Measurements from ENCODE around the gene ANKRD10. TPM values are rescaled to one million over a fixed set of nuclear protein-coding genes. Genes with fewer than 3 reads are reported as not detected.
"Not testable (repeated sequence)": the region's sequence is repeated elsewhere in the genome, so short reads cannot be mapped to it uniquely, and the experiment has no call there.

The ANKRD10 gene
- total RNA-seq, 1 donor from 2014 or later = 54.9 TPM

DNA sequence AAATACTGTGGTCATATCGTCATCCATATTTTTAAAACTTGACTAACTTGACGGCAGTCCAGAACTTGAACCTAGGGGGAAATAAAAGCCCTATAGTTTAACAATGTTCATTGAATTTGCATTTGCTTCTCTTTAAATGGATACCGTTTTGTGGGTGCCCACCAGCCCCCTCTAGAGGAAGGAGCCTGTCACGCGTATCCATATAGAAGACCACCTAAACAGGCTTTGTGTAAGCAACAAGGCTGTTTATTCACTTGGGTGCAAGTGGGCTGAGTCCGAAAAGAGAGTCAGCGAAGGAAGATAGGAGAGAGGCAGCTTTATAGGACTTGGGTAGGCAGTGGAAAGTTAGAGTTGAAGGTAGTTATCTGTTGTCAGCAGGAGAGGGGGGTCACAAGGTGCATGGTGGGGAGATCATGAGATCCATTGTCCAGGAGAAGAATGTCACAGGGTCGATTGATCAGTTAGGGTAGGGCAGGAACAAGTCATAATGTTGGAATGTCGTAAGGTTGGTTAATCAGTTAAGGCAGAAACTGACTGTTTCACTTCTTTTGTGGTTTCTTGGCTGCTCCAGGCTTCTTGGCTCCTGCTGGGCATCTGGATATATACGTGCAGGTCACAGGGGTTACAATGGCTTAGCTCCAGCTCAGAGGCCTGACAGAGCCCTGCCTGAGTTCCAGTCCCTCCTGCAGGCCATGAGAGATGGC lies 42.5 kb upstream of the ANKRD10 start:
- DNase-seq (ENCODE audit: low read depth) = no peak
- TF ChIP-seq, protein P1, sequence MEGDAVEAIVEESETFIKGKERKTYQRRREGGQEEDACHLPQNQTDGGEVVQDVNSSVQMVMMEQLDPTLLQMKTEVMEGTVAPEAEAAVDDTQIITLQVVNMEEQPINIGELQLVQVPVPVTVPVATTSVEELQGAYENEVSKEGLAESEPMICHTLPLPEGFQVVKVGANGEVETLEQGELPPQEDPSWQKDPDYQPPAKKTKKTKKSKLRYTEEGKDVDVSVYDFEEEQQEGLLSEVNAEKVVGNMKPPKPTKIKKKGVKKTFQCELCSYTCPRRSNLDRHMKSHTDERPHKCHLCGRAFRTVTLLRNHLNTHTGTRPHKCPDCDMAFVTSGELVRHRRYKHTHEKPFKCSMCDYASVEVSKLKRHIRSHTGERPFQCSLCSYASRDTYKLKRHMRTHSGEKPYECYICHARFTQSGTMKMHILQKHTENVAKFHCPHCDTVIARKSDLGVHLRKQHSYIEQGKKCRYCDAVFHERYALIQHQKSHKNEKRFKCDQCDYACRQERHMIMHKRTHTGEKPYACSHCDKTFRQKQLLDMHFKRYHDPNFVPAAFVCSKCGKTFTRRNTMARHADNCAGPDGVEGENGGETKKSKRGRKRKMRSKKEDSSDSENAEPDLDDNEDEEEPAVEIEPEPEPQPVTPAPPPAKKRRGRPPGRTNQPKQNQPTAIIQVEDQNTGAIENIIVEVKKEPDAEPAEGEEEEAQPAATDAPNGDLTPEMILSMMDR (conservative IDR thresholded peaks at IDR 0.05; ENCODE audit: low read depth, low read length) = no peak

DNA sequence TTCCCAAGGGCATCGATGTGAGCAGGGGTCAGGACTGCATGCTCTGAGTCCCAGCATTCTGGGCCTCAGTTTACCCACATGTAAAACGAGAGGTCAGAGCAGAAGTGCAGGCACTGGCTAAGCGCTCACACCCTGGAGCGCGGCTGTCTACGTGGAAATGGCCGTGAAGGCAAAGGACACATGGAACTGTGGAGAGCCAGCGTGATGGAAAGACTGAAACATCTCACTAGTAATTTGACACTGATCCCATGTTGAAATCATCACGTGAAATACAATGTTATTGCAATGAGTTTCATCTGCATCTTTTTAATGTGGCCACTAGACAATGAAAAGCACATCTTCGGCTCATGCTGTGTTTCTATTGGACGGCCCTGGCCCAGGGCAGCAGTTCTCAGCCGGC lies 41.3 kb upstream of the ANKRD10 start:
- not testable (repeated sequence) for H3K4me3 ChIP-seq (ENCODE audit: low read depth, low read length); DNase-seq (ENCODE audit: low read depth)

More for the DNA sequence above, 42.5 kb upstream of the ANKRD10 start:
- H3K4me3 ChIP-seq (ENCODE audit: low read depth, low read length) = no peak overlapping the region

DNA sequence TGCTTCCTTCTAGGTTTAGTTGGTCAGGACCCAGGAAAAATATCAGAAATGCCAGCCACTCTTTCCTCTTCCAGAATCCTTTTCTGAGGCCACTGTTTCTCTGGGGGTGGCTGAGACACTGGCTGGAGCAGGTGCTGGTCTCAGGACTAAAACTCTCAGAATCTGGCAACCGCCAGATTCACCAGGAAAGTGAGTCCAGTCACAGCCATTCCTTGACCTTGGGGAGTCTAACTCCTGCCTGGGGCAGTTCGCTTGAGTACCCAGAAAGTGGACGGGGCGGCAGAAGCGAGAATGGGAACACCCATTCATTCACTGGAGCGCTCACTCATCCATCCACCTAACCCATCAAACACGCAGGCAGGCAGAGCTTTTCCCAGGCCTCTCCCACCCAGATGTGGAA lies 40.7 kb upstream of the ANKRD10 start:
- not testable (repeated sequence) for DNase-seq (ENCODE audit: low read depth)

DNA sequence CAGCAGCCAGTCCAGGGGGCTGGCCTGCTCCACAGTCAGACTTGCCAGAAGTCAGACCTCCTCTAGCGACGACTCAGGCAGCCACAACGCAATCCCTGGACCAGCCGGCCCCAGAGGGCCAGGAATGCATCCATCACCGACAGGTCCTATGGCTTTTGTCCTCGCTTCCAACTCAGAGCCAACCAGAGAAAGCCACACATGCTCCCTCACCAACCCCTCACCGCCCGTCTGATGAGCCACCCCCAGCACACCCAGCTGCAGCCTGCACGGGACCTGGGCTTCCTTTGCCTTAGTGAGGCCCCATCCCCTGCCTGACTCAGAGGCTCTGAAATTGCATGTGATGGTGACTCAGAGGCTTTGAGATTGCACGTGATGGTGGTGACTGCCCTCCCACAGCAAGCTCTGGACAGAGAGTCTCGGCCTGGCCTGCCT lies 40.2 kb upstream of the ANKRD10 start:
- DNase-seq (ENCODE audit: low read depth) = peak; percentile 66
- H3K4me3 ChIP-seq (ENCODE audit: low read depth, low read length) = not testable (repeated sequence)

More for the DNA sequence above, 40.7 kb upstream of the ANKRD10 start:
- H3K4me3 ChIP-seq (ENCODE audit: low read depth, low read length) = not testable (repeated sequence)

DNA sequence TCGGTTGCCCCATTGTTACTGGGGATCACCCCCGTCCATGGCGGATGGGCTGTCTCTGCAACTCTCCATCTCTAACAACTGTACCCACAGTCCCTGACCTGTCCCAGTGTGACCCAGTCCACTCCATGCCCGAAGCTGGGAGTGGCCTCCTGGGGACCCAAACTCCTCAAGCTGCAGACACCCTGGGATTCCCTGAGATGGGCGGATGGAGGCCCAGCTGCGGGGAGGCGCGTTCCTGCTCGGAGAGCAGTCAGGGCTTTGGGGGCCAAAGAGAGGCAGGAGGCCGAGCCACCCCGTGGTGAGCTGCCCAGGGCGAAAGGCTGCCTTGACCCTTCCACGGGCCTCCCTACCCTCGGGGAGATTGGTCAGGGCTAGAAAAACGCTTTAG lies 39.7 kb upstream of the ANKRD10 start:
- not testable (repeated sequence) for DNase-seq (ENCODE audit: low read depth); H3K4me3 ChIP-seq (ENCODE audit: low read depth, low read length)

DNA sequence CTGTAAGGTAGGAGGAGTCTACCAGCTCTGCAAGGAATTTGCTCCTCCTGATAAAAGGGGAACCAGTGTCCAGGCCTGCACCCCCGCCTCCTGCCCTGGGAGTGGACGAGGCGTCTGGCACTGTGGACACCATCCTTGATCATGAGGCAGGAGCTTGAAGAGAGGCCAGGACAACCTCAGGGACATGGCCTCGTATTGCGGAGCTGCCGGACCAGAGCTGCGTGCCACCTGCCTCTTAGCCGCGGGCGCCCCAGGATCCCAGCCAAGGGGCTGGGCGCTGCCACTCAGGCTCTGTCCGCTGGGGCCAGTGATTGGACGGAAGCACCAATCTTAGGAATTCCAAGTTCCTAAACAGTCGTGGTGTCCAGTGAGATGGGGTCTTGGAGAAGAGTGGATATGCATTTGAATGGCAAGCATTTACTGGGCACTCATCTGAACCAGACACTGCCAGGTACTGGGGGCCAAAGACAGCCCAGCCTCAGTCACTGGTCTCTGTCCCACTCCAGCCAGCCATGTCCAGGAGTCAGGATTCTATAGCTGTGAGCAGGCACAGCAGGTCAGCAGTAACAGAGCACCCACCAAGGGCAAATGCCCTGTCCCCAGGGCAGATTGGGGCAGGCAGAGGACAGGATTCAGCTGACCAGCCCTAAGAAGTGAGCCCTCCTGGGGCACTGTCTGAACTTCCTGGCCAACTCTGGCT lies 39.1 kb upstream of the ANKRD10 start:
- DNase-seq (ENCODE audit: low read depth) = no peak
- TF ChIP-seq, protein P1 (conservative IDR thresholded peaks at IDR 0.05; ENCODE audit: low read depth, low read length) = no peak
- H3K4me3 ChIP-seq (ENCODE audit: low read depth, low read length) = no peak overlapping the region

DNA sequence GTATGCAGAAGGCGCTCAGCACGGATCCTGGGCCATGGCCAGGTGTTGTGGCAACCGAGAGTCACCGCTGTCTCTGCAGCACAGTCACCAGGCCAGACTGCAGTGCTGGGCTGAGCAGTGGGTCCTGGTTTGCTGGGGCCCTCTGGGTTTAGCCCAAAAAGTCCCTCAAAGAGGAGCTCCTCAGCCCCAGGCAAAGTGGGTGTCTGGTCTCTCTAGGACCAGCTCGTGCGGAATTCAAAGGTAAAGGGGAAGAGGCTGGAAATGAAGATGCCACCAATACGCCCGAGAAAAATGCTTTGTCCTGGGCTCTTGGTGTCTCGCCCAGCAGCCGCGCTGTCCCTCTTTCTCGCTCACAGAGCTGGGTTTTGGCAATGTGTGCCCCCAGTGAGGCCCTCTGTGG lies 38.5 kb upstream of the ANKRD10 start:
- H3K4me3 ChIP-seq (ENCODE audit: low read depth, low read length) = no peak overlapping the region
- TF ChIP-seq, protein P1 (conservative IDR thresholded peaks at IDR 0.05; ENCODE audit: low read depth, low read length) = no peak
- DNase-seq (ENCODE audit: low read depth) = no peak

DNA sequence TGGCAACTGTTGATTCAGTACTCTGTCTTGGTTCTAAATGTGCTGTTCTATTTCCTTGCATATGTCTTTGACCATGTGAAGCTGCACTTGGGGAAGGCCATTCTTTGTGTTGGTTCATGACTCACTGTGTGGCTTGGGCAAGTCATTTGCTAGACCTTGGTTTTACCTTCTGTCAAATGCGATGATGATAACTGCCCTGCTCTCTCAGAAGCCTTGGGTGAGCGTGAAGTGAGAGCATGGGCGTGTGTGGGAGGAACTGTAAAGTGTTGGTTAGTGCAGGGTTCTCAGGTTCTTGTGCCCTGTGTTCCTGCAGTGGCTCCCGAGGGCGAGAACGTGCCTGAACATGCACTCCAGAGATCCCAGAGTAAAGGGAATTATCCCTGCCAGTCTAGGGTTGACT lies 37.3 kb upstream of the ANKRD10 start:
- not testable (repeated sequence) for DNase-seq (ENCODE audit: low read depth); H3K4me3 ChIP-seq (ENCODE audit: low read depth, low read length)

DNA sequence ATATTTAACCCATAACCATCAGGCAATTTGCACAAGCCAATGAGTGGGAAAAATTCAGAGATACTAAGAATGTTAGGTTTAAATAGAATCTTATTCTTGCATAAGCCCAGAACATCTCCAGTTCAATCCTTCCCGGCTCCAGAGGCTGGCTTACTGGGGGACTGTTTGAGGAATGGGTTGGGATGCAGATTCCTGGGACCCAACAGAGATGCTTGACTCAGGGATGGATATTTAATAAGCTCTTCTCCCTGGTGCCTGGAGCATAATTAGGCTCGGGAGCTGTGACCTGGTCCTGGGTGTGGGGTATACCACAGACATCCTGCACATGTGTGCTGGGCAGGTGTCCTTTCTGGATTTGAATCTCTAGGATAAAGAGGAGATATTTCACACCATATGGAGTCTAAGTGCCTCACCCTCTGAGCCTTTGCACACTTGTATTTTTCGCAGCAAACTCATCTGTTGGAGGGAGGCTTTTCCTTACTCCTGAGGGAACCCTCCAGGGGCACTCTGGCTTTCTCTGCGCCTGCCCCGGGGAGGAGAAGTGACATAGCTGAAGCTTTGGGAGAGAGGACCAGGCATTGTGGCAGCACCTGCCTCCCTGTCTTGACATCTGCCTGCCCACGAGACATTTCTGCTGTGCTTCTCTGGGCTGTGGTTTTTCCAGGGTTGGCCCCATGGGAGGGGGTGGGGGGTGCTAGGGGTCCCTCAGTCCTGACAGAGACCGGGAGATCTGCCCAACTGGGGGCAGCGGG lies 36.1 kb upstream of the ANKRD10 start:
- TF ChIP-seq, protein P1 (conservative IDR thresholded peaks at IDR 0.05; ENCODE audit: low read depth, low read length) = no peak
- no peak overlapping the region for H3K4me3 ChIP-seq (ENCODE audit: low read depth, low read length)
- no peak for DNase-seq (ENCODE audit: low read depth)

All from epithelial cell of proximal tubule (primary cell).